Left ventricle myocardium inferior (tissue), 1 donor: ENCODE data around the gene BCAS3. TPM values are rescaled to one million over a fixed set of nuclear protein-coding genes. Genes with fewer than 3 reads are reported as not detected.
"Not testable (repeated sequence)": the region's sequence is repeated elsewhere in the genome, so short reads cannot be mapped to it uniquely, and the experiment has no call there.

ENCODE experiments used
- DNase-seq: peaks from one replicate; pipeline ENCODE4 v3.0.0-alpha.2; 2020
- H3K27ac ChIP-seq: fragments of 200-600 bp; replicated peaks from 2 replicates; pipeline ENCODE4 v1.8.0; 2021
- H3K27me3 ChIP-seq: fragments of 200-600 bp; 2 replicates; pipeline ENCODE4 v1.8.0; 2021; ENCODE audit warnings: low read depth
- H3K36me3 ChIP-seq: fragments of 200-600 bp; 2 replicates; pipeline ENCODE4 v1.8.0; 2021
- H3K4me1 ChIP-seq: fragments of 200-600 bp; 2 replicates; pipeline ENCODE4 v1.8.0; 2021
- H3K4me3 ChIP-seq: fragments of 200-600 bp; 2 replicates; pipeline ENCODE4 v1.8.0; 2021; ENCODE audit warnings: mild to moderate bottlenecking, moderate library complexity
- H3K9me3 ChIP-seq: fragments of 200-600 bp; replicated peaks from 2 replicates; pipeline ENCODE4 v1.8.0; 2021
- intact Hi-C: fragments of 100-400 bp; cut with micrococcal nuclease; formaldehyde crosslinking; loops from one replicate; pipeline ENCODE4 v1.11.0; 2022
- total RNA-seq: library from RNA; stranded (reverse); fragmentation: NEBNext Ultra II Directional; extraction: Animal tissue kit (Norgen Biotek cat#: 25700); gene quantifications from one replicate; pipeline ENCODE4 v1.2.1, GENCODE V29; 2021
- TF ChIP-seq, protein P1 (sequence below): fragments of 200-600 bp; IDR thresholded peaks from 2 replicates; pipeline ENCODE4 v1.8.0; 2021; ENCODE audit warnings: antibody characterized with exemption, mild to moderate bottlenecking, borderline replicate concordance
- donor health status: DM: no; HTN: yes; CAD: no; lungs with severe emphysema.

Gene BCAS3
- total RNA-seq, 1 donor from 2014 or later, result 16.5 TPM

DNA sequence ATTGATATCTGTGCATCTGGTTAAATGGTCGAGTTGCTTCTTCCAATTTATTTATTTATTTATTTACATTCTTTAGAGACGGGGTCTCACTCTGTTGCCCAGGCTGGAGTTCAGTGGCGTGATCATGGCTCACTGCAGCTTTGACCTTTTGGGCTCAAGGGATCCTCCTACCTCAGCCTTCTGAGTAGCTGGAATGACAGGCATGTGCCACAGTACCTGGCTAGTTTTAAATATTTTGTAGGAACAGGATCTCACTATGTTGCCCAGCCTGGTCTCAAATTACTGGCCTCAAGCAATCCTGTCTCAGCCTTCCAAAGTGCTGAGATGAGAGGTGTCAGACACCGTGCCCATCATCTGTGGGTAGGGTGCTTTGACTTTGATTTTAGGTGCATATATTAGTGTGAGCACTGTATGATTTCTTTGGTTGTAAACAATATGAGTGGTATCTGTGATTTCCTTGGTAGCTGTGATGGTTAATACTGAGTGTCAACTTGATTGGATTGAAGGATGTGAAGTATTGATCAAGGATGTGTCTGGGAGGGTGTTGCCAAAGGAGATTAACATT, 90.2 kb downstream of the BCAS3 start:
- DNase-seq, result no peak
- TF ChIP-seq, protein P1, sequence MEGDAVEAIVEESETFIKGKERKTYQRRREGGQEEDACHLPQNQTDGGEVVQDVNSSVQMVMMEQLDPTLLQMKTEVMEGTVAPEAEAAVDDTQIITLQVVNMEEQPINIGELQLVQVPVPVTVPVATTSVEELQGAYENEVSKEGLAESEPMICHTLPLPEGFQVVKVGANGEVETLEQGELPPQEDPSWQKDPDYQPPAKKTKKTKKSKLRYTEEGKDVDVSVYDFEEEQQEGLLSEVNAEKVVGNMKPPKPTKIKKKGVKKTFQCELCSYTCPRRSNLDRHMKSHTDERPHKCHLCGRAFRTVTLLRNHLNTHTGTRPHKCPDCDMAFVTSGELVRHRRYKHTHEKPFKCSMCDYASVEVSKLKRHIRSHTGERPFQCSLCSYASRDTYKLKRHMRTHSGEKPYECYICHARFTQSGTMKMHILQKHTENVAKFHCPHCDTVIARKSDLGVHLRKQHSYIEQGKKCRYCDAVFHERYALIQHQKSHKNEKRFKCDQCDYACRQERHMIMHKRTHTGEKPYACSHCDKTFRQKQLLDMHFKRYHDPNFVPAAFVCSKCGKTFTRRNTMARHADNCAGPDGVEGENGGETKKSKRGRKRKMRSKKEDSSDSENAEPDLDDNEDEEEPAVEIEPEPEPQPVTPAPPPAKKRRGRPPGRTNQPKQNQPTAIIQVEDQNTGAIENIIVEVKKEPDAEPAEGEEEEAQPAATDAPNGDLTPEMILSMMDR, result no peak
- Histone ChIP-seq H3K27ac (no peak overlapping the region), H3K9me3 (peaks cover 5% of the 10 kb centered on the region), H3K4me3 (no peak overlapping the region), H3K27me3 (no peaks in the 10 kb centered on the region), H3K36me3 (peaks cover 15% of the 10 kb centered on the region), H3K4me1 (no peaks in the 10 kb centered on the region)
- intact Hi-C loops, result no loop called here

- Histone ChIP-seq H3K4me1 (no peaks in the 10 kb centered on the region), H3K27ac (no peak overlapping the region), H3K9me3 (peaks cover 5% of the 10 kb centered on the region), H3K4me3 (no peak overlapping the region), H3K36me3 (peaks cover 15% of the 10 kb centered on the region), H3K27me3 (no peaks in the 10 kb centered on the region)
- DNase-seq, result no peak
- intact Hi-C loops, result no loop called here
- TF ChIP-seq, protein P1, result no peak
These were observed 91.7 kb downstream of the BCAS3 start for GRCh38 chr17:60769327-60769726.

- no peaks in the 10 kb centered on the region for H3K4me1 ChIP-seq
- H3K27ac ChIP-seq, result no peak overlapping the region
- TF ChIP-seq, protein P1, result no peak
- peaks cover 5% of the 10 kb centered on the region for H3K9me3 ChIP-seq
- intact Hi-C loops, result no loop called here
- H3K4me3 ChIP-seq, result no peak overlapping the region
- H3K27me3 ChIP-seq, result no peaks in the 10 kb centered on the region
- DNase-seq, result no peak
- H3K36me3 ChIP-seq, result peaks cover 15% of the 10 kb centered on the region
These were observed 93.3 kb downstream of the BCAS3 start for GRCh38 chr17:60770946-60771422.

- H3K27me3 ChIP-seq, H3K9me3 ChIP-seq, DNase-seq, H3K4me3 ChIP-seq, H3K4me1 ChIP-seq, H3K36me3 ChIP-seq, H3K27ac ChIP-seq, intact Hi-C loops: not testable (repeated sequence)
These were observed 94.0 kb downstream of the BCAS3 start for GRCh38 chr17:60771621-60772020.

- intact Hi-C loops, result no loop called here
- TF ChIP-seq, protein P1, result no peak
- no peaks in the 10 kb centered on the region for H3K9me3 ChIP-seq
These were observed 95.9 kb downstream of the BCAS3 start for GRCh38 chr17:60773552-60773951.

GRCh38 chr17:60781880-60782412, 104.3 kb downstream of the BCAS3 start:
- TF ChIP-seq, protein P1, result no peak
- H3K4me1 ChIP-seq, result no peaks in the 10 kb centered on the region
- H3K27me3 ChIP-seq, result no peaks in the 10 kb centered on the region
- no peak for DNase-seq
- H3K9me3 ChIP-seq, result no peaks in the 10 kb centered on the region
- intact Hi-C loops, result no loop called here
- H3K27ac ChIP-seq, result no peak overlapping the region
- no peak overlapping the region for H3K4me3 ChIP-seq
- no peaks in the 10 kb centered on the region for H3K36me3 ChIP-seq

More at GRCh38 chr17:60773552-60773951, 95.9 kb downstream of the BCAS3 start:
- H3K36me3 ChIP-seq, result no peaks in the 10 kb centered on the region
- DNase-seq, result no peak
- H3K4me1 ChIP-seq, result no peaks in the 10 kb centered on the region
- H3K27me3 ChIP-seq, result no peaks in the 10 kb centered on the region
- no peak overlapping the region for H3K27ac ChIP-seq
- H3K4me3 ChIP-seq, result no peak overlapping the region
